ENCODE measurements around the gene PTPN7. TPM values are rescaled to one million over a fixed set of nuclear protein-coding genes. Genes with fewer than 3 reads are reported as not detected.
"Not testable (repeated sequence)": the region's sequence is repeated elsewhere in the genome, so short reads cannot be mapped to it uniquely, and the experiment has no call there.

PTPN7 gene
- total RNA-seq, 4 donors from 2014 or later, result 0.79 to 8.5 (median 1.8) TPM; not detected in 1

- DNase-seq, result no peak
- TF ChIP-seq CTCF (IDR thresholded peaks at IDR 0.05) (no peak), POLR2A (IDR thresholded peaks at IDR 0.05) (no peak)
Measured at GRCh38 chr1:202148391-202148790, 12.0 kb downstream of the PTPN7 start.

GRCh38 chr1:202146993-202147392 is 13.4 kb downstream of the PTPN7 start:
- DNase-seq, result no peak
- no peaks in the 10 kb centered on the region for H3K27me3 ChIP-seq
- H3K4me3 ChIP-seq, result no peak overlapping the region
- no peak overlapping the region for H3K27ac ChIP-seq
- no peaks in the 10 kb centered on the region for H3K36me3 ChIP-seq
- intact Hi-C loops (cut with DNase I; ENCODE audit: low total_unique reads), result no loop called here
- no peak for TF ChIP-seq CTCF (IDR thresholded peaks at IDR 0.05)
- no peak for TF ChIP-seq POLR2A (IDR thresholded peaks at IDR 0.05)
- H3K4me1 ChIP-seq, result peaks cover 0 to 10% of the 10 kb centered on the region in 2 donors
- no peaks in the 10 kb centered on the region for H3K9me3 ChIP-seq

More at GRCh38 chr1:202148391-202148790, 12.0 kb downstream of the PTPN7 start:
- Histone ChIP-seq H3K27ac (no peak overlapping the region), H3K4me1 (peaks cover 0 to 4% of the 10 kb centered on the region in 2 donors), H3K4me3 (no peak overlapping the region), H3K9me3 (no peaks in the 10 kb centered on the region), H3K27me3 (no peaks in the 10 kb centered on the region), H3K36me3 (no peaks in the 10 kb centered on the region)
- intact Hi-C loops (cut with DNase I; ENCODE audit: low total_unique reads), result no loop called here

- intact Hi-C loops (cut with DNase I; ENCODE audit: low total_unique reads), result no loop called here
Measured at GRCh38 chr1:202146279-202146678, 14.1 kb downstream of the PTPN7 start.

GRCh38 chr1:202145744-202146140 is 14.7 kb downstream of the PTPN7 start:
- H3K9me3 ChIP-seq; H3K36me3 ChIP-seq; H3K4me3 ChIP-seq; intact Hi-C loops (cut with DNase I; ENCODE audit: low total_unique reads); H3K27me3 ChIP-seq; DNase-seq: not testable (repeated sequence)
- Histone ChIP-seq H3K4me1 (peaks cover 0 to 10% of the 10 kb centered on the region in 2 donors), H3K27ac (peak overlapping the region; percentile 90 to 94)

More at GRCh38 chr1:202146279-202146678, 14.1 kb downstream of the PTPN7 start:
- H3K27me3 ChIP-seq, result no peaks in the 10 kb centered on the region
- no peaks in the 10 kb centered on the region for H3K9me3 ChIP-seq
- no peak for DNase-seq
- no peak overlapping the region for H3K27ac ChIP-seq
- TF ChIP-seq CTCF (IDR thresholded peaks at IDR 0.05), result no peak
- TF ChIP-seq POLR2A (IDR thresholded peaks at IDR 0.05), result no peak
- no peaks in the 10 kb centered on the region for H3K36me3 ChIP-seq
- no peak overlapping the region for H3K4me3 ChIP-seq
- H3K4me1 ChIP-seq, result peaks cover 0 to 10% of the 10 kb centered on the region in 2 donors

GRCh38 chr1:202145068-202145743 is 15.2 kb downstream of the PTPN7 start:
- TF ChIP-seq CTCF (IDR thresholded peaks at IDR 0.05) (peak in 1 of 4 experiments; percentile 1), POLR2A (IDR thresholded peaks at IDR 0.05) (no peak)
- Histone ChIP-seq H3K4me1 (peaks cover 0 to 10% of the 10 kb centered on the region in 2 donors), H3K36me3 (no peaks in the 10 kb centered on the region), H3K4me3 (peak overlapping the region; percentile 81 to 99), H3K27me3 (no peaks in the 10 kb centered on the region), H3K9me3 (no peaks in the 10 kb centered on the region), H3K27ac (peak overlapping the region; percentile 90 to 94)
- intact Hi-C loops (cut with DNase I; ENCODE audit: low total_unique reads), result no loop called here
- DNase-seq, result no peak

Measured in uterus (tissue), 4 donors.